Right atrium auricular region (tissue), 2 donors: Measurements from ENCODE around the gene LRTM2. TPM values are rescaled to one million over a fixed set of nuclear protein-coding genes. Genes with fewer than 3 reads are reported as not detected.

Experiments used
- DNase-seq: peaks from one replicate; pipeline ENCODE4 v3.0.0-alpha.2; 2019; ENCODE audit warnings: low spot score
- H3K27ac ChIP-seq, 2 donors: fragments of 200-600 bp; sonication (generic); 1 replicate in 1 of 2; 2 replicates in 1 of 2; pipeline ENCODE4 v1.5.1; 2016 to 2019
- H3K27me3 ChIP-seq, 2 donors: fragments of 200-600 bp; sonication (generic); one replicate each; pipeline versions ENCODE4 v1.5.1 to v1.6.0; 2017 to 2019
- H3K36me3 ChIP-seq: fragments of 200-600 bp; sonication (generic); one replicate; pipeline ENCODE4 v1.5.1; 2016
- H3K4me1 ChIP-seq, 2 donors: fragments of 200-600 bp; sonication (generic); one replicate each; pipeline versions ENCODE4 v1.5.1 to v1.6.0; 2017 to 2019
- H3K4me3 ChIP-seq, 2 donors: fragments of 200-600 bp; sonication (generic); 1 replicate in 1 of 2; 2 replicates in 1 of 2; pipeline ENCODE4 v1.5.1; 2017 to 2019; ENCODE audit warnings: mild to moderate bottlenecking in 1 of 2, moderate library complexity in 1 of 2
- H3K9me3 ChIP-seq, 2 donors: fragments of 200-600 bp; sonication (generic); one replicate each; pipeline ENCODE4 v1.5.1; 2019
- CTCF ChIP-seq, 2 donors: fragments of 200-600 bp; sonication (generic); IDR thresholded peaks; one replicate each; pipeline ENCODE4 v1.5.1; 2019; ENCODE audit warnings: antibody characterized with exemption in 2 of 2
- total RNA-seq, 2 donors: library from RNA; depleted of rRNA; stranded (reverse); fragments of >200 nt; gene quantifications; one replicate each; pipeline ENCODE4 v1.1.0, GENCODE V29; 2016

The LRTM2 gene
- total RNA-seq, 2 donors from 2014 or later = not detected

- no peaks in the 10 kb centered on the region for H3K27me3 ChIP-seq
- no peak overlapping the region for H3K4me3 ChIP-seq
- no peak for DNase-seq
- no peak overlapping the region for H3K27ac ChIP-seq
- H3K36me3 ChIP-seq = no peaks in the 10 kb centered on the region
- no peaks in the 10 kb centered on the region for H3K9me3 ChIP-seq
- no peak for TF ChIP-seq CTCF (IDR thresholded peaks at IDR 0.05)
- peaks cover 0 to 3% of the 10 kb centered on the region in 2 donors for H3K4me1 ChIP-seq
Observed at GRCh38 chr12:1834186-1834925, 14.0 kb downstream of the LRTM2 start.

- no peaks in the 10 kb centered on the region for H3K9me3 ChIP-seq
- no peak overlapping the region for H3K4me3 ChIP-seq
- H3K36me3 ChIP-seq = no peaks in the 10 kb centered on the region
- H3K4me1 ChIP-seq = peaks cover 0 to 3% of the 10 kb centered on the region in 2 donors
- no peak for TF ChIP-seq CTCF (IDR thresholded peaks at IDR 0.05)
- no peak for DNase-seq
- no peaks in the 10 kb centered on the region for H3K27me3 ChIP-seq
- H3K27ac ChIP-seq = no peak overlapping the region
Observed at GRCh38 chr12:1835211-1836131, 15.1 kb downstream of the LRTM2 start.

- Histone ChIP-seq H3K4me3 (no peak overlapping the region), H3K9me3 (no peaks in the 10 kb centered on the region), H3K27ac (no peak overlapping the region), H3K4me1 (no peaks in the 10 kb centered on the region), H3K36me3 (no peaks in the 10 kb centered on the region), H3K27me3 (no peaks in the 10 kb centered on the region)
- no peak for TF ChIP-seq CTCF (IDR thresholded peaks at IDR 0.05)
- DNase-seq = no peak
Observed at GRCh38 chr12:1836241-1836803, 16.0 kb downstream of the LRTM2 start.

- Histone ChIP-seq H3K27me3 (no peaks in the 10 kb centered on the region), H3K27ac (no peak overlapping the region), H3K4me1 (no peaks in the 10 kb centered on the region), H3K36me3 (no peaks in the 10 kb centered on the region), H3K4me3 (no peak overlapping the region), H3K9me3 (no peaks in the 10 kb centered on the region)
- TF ChIP-seq CTCF (IDR thresholded peaks at IDR 0.05) = no peak
- no peak for DNase-seq
Observed at GRCh38 chr12:1836854-1837421, 16.6 kb downstream of the LRTM2 start.

GRCh38 chr12:1837541-1838204 lies 17.3 kb downstream of the LRTM2 start:
- Histone ChIP-seq H3K4me1 (no peaks in the 10 kb centered on the region), H3K4me3 (no peak overlapping the region), H3K27ac (no peak overlapping the region), H3K36me3 (no peaks in the 10 kb centered on the region), H3K9me3 (no peaks in the 10 kb centered on the region), H3K27me3 (no peaks in the 10 kb centered on the region)
- DNase-seq = no peak
- TF ChIP-seq CTCF (IDR thresholded peaks at IDR 0.05) = no peak
